Uterus (tissue), 4 donors: ENCODE results near the gene PTPRJ. TPM values are rescaled to one million over a fixed set of nuclear protein-coding genes. Genes with fewer than 3 reads are reported as not detected.

Experiments used
- DNase-seq, 2 donors: peaks; one replicate each; pipeline ENCODE4 v3.0.0-alpha.2; 2019 to 2020
- H3K27ac ChIP-seq, 2 donors: fragments of 200-600 bp; sonication (generic); 1 replicate in 1 of 2; 2 replicates in 1 of 2; pipeline ENCODE4 v1.5.1; 2016 to 2018
- H3K27me3 ChIP-seq, 2 donors: fragments of 200-600 bp; sonication (generic); one replicate each; pipeline ENCODE4 v1.5.1; 2018 to 2019; ENCODE audit warnings: control low read depth in 1 of 2
- H3K36me3 ChIP-seq, 2 donors: fragments of 200-600 bp; sonication (generic); one replicate each; pipeline ENCODE4 v1.5.1; 2019; ENCODE audit warnings: control low read depth in 1 of 2
- H3K4me1 ChIP-seq, 2 donors: fragments of 200-600 bp; sonication (generic); one replicate each; pipeline ENCODE4 v1.5.1; 2018 to 2019; ENCODE audit warnings: control low read depth in 1 of 2
- H3K4me3 ChIP-seq, 2 donors: fragments of 200-600 bp; sonication (generic); 1 replicate in 1 of 2; 2 replicates in 1 of 2; pipeline ENCODE4 v1.5.1; 2018 to 2019; ENCODE audit warnings: mild to moderate bottlenecking in 1 of 2
- H3K9me3 ChIP-seq, 2 donors: fragments of 200-600 bp; sonication (generic); one replicate each; pipeline ENCODE4 v1.5.1; 2019; ENCODE audit warnings: control low read depth in 1 of 2
- POLR2A ChIP-seq, 2 donors: fragments of 450-650 bp; IDR thresholded peaks; one replicate each; pipeline ENCODE4 v1.6.1; 2016; ENCODE audit warnings: antibody characterized with exemption in 2 of 2, mild to moderate bottlenecking in 1 of 2, moderate library complexity in 1 of 2
- intact Hi-C: fragments of 100-400 bp; cut with DNase I; formaldehyde crosslinking; loops from one replicate; pipeline ENCODE4 v1.15.1; 2023; ENCODE audit warnings: low total_unique reads
- total RNA-seq, 4 donors: library from RNA; depleted of rRNA in 3 of 4; stranded (reverse); fragments of >200 nt in 3 of 4; gene quantifications; one replicate each; pipeline versions ENCODE4 v1.1.0 to v1.2.4, GENCODE V29; 2014 to 2023
- TF ChIP-seq, protein P1 (sequence below), 4 experiments: fragments of 200-600 bp in 2 of 4; fragments of 450-650 bp in 2 of 4; sonication (generic) in 2 of 4; IDR thresholded peaks; one replicate each; pipeline ENCODE4 v1.5.1; 2016 to 2019; ENCODE audit warnings: antibody characterized with exemption in 4 of 4, mild to moderate bottlenecking in 2 of 4, moderate library complexity in 1 of 4
- donor health status: DM: yes; HTN: yes; CAD: no.

Gene PTPRJ
- total RNA-seq, 4 donors from 2014 or later: 2.1 to 22.1 (median 7.1) TPM

- Histone ChIP-seq H3K4me1 (peaks cover 0 to 4% of the 10 kb centered on the region in 2 donors), H3K27ac (no peak overlapping the region), H3K9me3 (no peaks in the 10 kb centered on the region), H3K27me3 (no peaks in the 10 kb centered on the region), H3K36me3 (no peaks in the 10 kb centered on the region), H3K4me3 (no peak overlapping the region)
- intact Hi-C loops: no loop called here
- no peak for DNase-seq
- TF ChIP-seq, protein P1, sequence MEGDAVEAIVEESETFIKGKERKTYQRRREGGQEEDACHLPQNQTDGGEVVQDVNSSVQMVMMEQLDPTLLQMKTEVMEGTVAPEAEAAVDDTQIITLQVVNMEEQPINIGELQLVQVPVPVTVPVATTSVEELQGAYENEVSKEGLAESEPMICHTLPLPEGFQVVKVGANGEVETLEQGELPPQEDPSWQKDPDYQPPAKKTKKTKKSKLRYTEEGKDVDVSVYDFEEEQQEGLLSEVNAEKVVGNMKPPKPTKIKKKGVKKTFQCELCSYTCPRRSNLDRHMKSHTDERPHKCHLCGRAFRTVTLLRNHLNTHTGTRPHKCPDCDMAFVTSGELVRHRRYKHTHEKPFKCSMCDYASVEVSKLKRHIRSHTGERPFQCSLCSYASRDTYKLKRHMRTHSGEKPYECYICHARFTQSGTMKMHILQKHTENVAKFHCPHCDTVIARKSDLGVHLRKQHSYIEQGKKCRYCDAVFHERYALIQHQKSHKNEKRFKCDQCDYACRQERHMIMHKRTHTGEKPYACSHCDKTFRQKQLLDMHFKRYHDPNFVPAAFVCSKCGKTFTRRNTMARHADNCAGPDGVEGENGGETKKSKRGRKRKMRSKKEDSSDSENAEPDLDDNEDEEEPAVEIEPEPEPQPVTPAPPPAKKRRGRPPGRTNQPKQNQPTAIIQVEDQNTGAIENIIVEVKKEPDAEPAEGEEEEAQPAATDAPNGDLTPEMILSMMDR (IDR thresholded peaks at IDR 0.05): no peak
- no peak for TF ChIP-seq POLR2A (IDR thresholded peaks at IDR 0.05)
These were observed 25.5 kb downstream of the PTPRJ start for GRCh38 chr11:48005831-48006270.

GRCh38 chr11:48006301-48006992 is 26.1 kb downstream of the PTPRJ start:
- Histone ChIP-seq H3K4me3 (no peak overlapping the region), H3K9me3 (no peaks in the 10 kb centered on the region), H3K27ac (peak overlapping the region in 1 of 2 donors; percentile 18), H3K27me3 (no peaks in the 10 kb centered on the region), H3K36me3 (no peaks in the 10 kb centered on the region), H3K4me1 (peaks cover 0 to 4% of the 10 kb centered on the region in 2 donors)
- intact Hi-C loops: no loop called here
- DNase-seq: peak; percentile 16 to 17
- TF ChIP-seq POLR2A (IDR thresholded peaks at IDR 0.05): no peak
- TF ChIP-seq, protein P1 (IDR thresholded peaks at IDR 0.05): no peak

DNA sequence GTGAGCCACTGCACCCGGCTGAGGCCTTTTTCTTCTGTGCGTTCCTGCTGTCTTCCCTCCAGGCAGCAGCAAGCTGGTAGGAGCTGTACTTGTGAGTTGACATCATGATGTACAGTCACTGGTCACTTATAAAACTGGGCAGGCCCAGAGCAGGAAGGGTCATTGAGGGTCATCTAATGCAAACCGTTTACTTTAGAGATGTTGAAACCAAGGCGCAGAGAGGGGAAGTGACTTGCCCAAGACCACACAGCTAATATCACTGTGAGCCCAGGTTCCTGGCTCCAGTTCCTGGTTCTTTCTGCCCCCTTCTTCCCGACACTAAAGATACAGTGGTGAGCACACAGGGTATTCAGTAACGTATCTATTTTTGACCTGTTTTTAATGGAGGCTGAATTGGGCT is 27.3 kb downstream of the PTPRJ start:
- TF ChIP-seq, protein P1 (IDR thresholded peaks at IDR 0.05): no peak
- TF ChIP-seq POLR2A (IDR thresholded peaks at IDR 0.05): no peak
- H3K4me3 ChIP-seq: no peak overlapping the region
- DNase-seq: no peak
- no peaks in the 10 kb centered on the region for H3K9me3 ChIP-seq
- intact Hi-C loops: no loop called here
- no peaks in the 10 kb centered on the region for H3K27me3 ChIP-seq
- no peak overlapping the region for H3K27ac ChIP-seq
- H3K36me3 ChIP-seq: no peaks in the 10 kb centered on the region
- H3K4me1 ChIP-seq: peaks cover 0 to 4% of the 10 kb centered on the region in 2 donors

- H3K27me3 ChIP-seq: no peaks in the 10 kb centered on the region
- intact Hi-C loops: no loop called here
- H3K4me1 ChIP-seq: peaks cover 0 to 4% of the 10 kb centered on the region in 2 donors
- H3K9me3 ChIP-seq: no peaks in the 10 kb centered on the region
- no peaks in the 10 kb centered on the region for H3K36me3 ChIP-seq
- TF ChIP-seq, protein P1 (IDR thresholded peaks at IDR 0.05): no peak
- TF ChIP-seq POLR2A (IDR thresholded peaks at IDR 0.05): no peak
- no peak overlapping the region for H3K4me3 ChIP-seq
- DNase-seq: no peak
- H3K27ac ChIP-seq: no peak overlapping the region
These were observed 28.6 kb downstream of the PTPRJ start for GRCh38 chr11:48008951-48009270.

GRCh38 chr11:48011102-48011797 is 30.9 kb downstream of the PTPRJ start:
- no peaks in the 10 kb centered on the region for H3K36me3 ChIP-seq
- H3K9me3 ChIP-seq: no peaks in the 10 kb centered on the region
- no peak for DNase-seq
- TF ChIP-seq POLR2A (IDR thresholded peaks at IDR 0.05): no peak
- TF ChIP-seq, protein P1 (IDR thresholded peaks at IDR 0.05): no peak
- intact Hi-C loops: no loop called here
- no peaks in the 10 kb centered on the region for H3K27me3 ChIP-seq
- H3K4me1 ChIP-seq: peaks cover 0 to 2% of the 10 kb centered on the region in 2 donors
- no peak overlapping the region for H3K27ac ChIP-seq
- no peak overlapping the region for H3K4me3 ChIP-seq
